ENCODE results near the gene SMO.

Gene SMO

DNA sequence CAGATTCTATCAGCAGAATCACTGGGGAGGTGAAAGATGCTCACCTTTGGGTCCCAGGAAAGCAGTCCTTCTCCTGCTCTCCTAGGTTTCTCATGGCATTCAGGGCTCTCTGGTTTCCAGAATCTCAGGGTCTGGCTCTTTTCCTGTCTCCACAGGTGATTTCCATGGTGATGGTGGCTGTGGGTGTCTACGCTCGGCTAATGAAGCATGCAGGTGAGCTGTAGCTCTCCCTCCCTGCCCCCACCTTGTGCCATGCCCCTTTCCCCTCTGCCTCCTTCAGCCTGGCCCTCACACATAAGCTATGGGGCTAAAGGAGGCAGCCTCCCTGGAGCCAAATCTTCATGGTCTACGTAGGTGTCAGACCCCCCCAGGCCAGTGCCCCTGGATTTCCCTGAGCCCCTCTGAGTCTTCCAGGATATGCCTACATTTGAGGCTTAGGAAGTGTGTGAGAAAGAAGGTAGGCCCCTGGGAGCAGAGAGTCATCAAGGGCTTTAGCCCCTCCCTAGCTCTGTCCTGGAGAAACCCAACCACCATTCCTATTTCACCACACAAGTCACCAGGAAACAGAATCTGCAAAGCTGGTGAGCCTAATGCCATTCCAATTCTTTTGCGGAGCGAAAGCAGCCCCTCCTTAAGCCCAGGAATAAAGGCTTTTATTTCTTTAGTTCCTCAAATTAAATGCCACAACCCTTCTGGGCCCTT, 26.8 kb upstream of the SMO start:
- DNase-seq (ENCODE audit: extremely low spot score) = no peak
- TF ChIP-seq, protein P1, sequence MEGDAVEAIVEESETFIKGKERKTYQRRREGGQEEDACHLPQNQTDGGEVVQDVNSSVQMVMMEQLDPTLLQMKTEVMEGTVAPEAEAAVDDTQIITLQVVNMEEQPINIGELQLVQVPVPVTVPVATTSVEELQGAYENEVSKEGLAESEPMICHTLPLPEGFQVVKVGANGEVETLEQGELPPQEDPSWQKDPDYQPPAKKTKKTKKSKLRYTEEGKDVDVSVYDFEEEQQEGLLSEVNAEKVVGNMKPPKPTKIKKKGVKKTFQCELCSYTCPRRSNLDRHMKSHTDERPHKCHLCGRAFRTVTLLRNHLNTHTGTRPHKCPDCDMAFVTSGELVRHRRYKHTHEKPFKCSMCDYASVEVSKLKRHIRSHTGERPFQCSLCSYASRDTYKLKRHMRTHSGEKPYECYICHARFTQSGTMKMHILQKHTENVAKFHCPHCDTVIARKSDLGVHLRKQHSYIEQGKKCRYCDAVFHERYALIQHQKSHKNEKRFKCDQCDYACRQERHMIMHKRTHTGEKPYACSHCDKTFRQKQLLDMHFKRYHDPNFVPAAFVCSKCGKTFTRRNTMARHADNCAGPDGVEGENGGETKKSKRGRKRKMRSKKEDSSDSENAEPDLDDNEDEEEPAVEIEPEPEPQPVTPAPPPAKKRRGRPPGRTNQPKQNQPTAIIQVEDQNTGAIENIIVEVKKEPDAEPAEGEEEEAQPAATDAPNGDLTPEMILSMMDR (IDR thresholded peaks at IDR 0.05; ENCODE audit: control extremely low read depth, extremely low read depth, low read depth, missing control alignments) = no peak
- ChIA-PET POLR2A (no interaction called here), CTCF (interaction anchor here (0.9 to 17.7 kb wide), 5 partner anchors 11 to 70 kb away, joined by 3 to 220 read pairs (median 15); partner anchors contain the start of gene TSPAN33)

DNA sequence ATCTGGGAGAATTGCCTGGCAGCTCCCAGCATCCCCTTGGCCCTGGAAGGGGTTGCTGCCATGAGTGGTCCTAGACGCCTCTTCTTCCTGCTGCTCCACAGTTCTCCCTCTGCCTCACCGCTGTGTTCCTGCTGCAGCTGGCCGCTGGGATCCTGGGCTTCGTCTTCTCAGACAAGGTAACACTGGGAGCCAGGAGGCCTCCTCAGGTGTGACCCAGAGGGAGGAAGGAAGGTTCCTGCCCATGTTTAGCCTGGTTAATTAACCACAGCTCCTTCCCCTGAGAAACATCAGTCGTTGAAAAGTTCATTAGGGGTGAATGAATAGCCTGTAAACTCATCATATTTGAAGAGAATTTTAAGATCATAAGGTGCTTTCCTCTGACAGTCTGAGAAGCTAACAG, 25.7 kb upstream of the SMO start:
- CTCF ChIA-PET = interaction anchor here (0.9 to 17.7 kb wide), 13 partner anchors 12 to 259 kb away, joined by 3 to 220 read pairs (median 8); partner anchors contain the start of gene TSPAN33
- POLR2A ChIA-PET = interaction anchor here (0.5 to 0.9 kb wide), 3 partner anchors 26 to 63 kb away, joined by 3 to 4 read pairs (median 3); no protein-coding TSS in a partner anchor
- DNase-seq (ENCODE audit: extremely low spot score) = no peak
- TF ChIP-seq, protein P1 (IDR thresholded peaks at IDR 0.05; ENCODE audit: control extremely low read depth, extremely low read depth, low read depth, missing control alignments) = no peak

DNA sequence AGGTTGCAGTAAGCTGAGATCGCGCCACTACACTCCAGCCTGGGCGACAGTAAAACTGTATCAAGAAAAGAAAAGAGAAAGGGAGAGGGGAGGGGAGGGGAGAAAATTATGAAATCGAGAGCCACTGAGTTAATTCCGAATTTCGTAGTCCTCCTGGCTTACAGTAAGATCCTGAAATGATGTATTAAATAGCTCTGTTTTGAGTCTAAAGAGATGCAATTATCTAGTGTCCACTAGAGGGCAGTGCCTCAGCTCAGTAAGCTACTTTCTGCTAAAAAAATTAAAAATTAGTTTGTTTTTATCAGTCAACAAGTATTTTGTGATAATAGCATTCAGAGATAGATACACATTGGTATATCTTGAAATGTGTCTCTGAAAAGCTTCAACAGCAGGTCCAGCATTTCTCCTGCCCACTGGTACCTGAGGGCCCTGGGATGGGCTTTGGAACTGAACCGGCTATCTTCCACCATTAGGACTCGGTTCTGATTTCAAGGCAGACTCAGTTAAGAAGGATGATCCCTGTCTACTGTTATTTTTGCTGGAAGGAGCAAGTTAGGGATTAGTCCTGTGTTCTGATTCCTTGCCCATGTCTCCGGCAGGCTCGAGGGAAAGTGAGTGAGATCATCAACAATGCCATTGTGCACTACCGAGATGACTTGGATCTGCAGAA, 24.4 kb upstream of the SMO start:
- ChIA-PET POLR2A (interaction anchor here (1.0 to 1.3 kb wide), 2 partner anchors 17 to 73 kb away, joined by 3 to 4 read pairs; no protein-coding TSS in a partner anchor), CTCF (interaction anchor here (0.6 to 17.7 kb wide), 52 partner anchors 8 to 395 kb away, joined by 3 to 220 read pairs (median 4); partner anchors contain the start of genes ATP6V1F, KCP, STRIP2 and TNPO3)
- no peak for DNase-seq (ENCODE audit: extremely low spot score)
- TF ChIP-seq, protein P1 (IDR thresholded peaks at IDR 0.05; ENCODE audit: control extremely low read depth, extremely low read depth, low read depth, missing control alignments) = peak; percentile 68

DNA sequence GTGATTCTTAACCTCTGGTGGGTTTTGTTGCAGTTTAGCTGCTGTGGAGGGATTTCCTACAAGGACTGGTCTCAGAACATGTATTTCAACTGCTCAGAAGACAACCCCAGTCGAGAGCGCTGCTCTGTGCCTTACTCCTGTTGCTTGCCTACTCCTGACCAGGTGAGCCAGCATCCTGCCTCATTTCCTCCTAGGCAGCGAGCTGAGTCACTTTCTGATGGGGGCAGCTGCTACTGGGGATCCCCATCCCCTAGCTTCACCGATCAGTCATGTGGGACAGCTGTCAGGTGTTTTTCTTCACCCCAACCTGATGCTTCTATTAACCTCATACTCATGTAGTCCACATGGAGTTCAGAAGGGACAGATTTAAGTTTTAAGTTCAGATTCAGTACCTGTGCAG, 21.7 kb upstream of the SMO start:
- CTCF ChIA-PET = interaction anchor here (0.7 to 17.7 kb wide), 7 partner anchors 12 to 178 kb away, joined by 3 to 220 read pairs (median 8); partner anchors contain the start of gene TSPAN33
- TF ChIP-seq, protein P1 (IDR thresholded peaks at IDR 0.05; ENCODE audit: control extremely low read depth, extremely low read depth, low read depth, missing control alignments) = no peak
- POLR2A ChIA-PET = no interaction called here
- peak; percentile 74 for DNase-seq (ENCODE audit: extremely low spot score)

DNA sequence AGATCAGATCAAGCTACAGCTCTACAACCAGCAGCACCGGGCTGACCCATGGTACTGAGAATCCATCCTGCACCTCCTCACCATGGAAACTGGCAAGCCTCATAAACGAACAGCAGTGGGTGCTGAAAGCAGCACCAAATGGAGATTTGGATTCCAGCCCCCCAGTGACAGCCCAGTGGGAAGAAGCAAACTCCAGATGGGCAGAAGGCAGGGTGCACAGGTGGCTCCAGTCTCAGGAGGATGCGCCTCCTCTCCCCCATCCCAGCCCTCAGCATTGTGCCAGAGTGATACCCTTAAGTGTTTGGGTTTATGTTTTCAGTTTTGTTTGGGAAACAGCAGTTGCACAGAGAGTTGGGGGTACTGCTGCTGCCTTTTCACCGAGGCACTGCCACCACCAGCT, 20.6 kb upstream of the SMO start:
- no peak for DNase-seq (ENCODE audit: extremely low spot score)
- TF ChIP-seq, protein P1 (IDR thresholded peaks at IDR 0.05; ENCODE audit: control extremely low read depth, extremely low read depth, low read depth, missing control alignments) = no peak
- ChIA-PET POLR2A (interaction anchor here (1.3 kb wide), 1 partner anchor 228 kb away, joined by 3 read pairs; no protein-coding TSS in a partner anchor), CTCF (interaction anchor here (0.7 to 17.7 kb wide), 7 partner anchors 8 to 77 kb away, joined by 3 to 220 read pairs (median 8); partner anchors contain the start of gene TSPAN33)

Data from GM10248 (cell line).